ENCODE data around the gene GRK5. TPM values are rescaled to one million over a fixed set of nuclear protein-coding genes. Genes with fewer than 3 reads are reported as not detected.
A peak's percentile ranks its signal among the peaks of the same experiment; 100 is the strongest.

The GRK5 gene
- total and polyA plus RNA-seq, 9 of the 15 experiments (the other 6 are each of a cell fraction or from before 2014, with no cell fraction given) = 0.46 to 0.83 (median 0.67) TPM; not detected in 2

- 27% methylated on average over 2 of the region's 2 CpGs for WGBS (ENCODE audit: insufficient coverage, low coverage, missing lambda C conversion rate)
- H3K9ac ChIP-seq (ENCODE audit: insufficient read depth in 1 of 2, low read depth in 2 of 2, low read length in 2 of 2) = no peak overlapping the region
- no peak overlapping the region for H3K4me3 ChIP-seq
- ATAC-seq (no peak), FAIRE-seq (no peak), DNase-seq (ENCODE audit: extremely low read depth in 1 of 4, low spot score in 3 of 4) (peak; percentile 30 to 61 (median 51))
- BruUV-seq (replicated peaks) = no TSS peak
- peaks cover 1% of the 10 kb centered on the region; the same call in 1 of the 2 replicates for H3K9me3 ChIP-seq (replicated peaks; ENCODE audit: control insufficient read depth, insufficient read depth, low read depth, low read length)
- no peaks in the 10 kb centered on the region for H3K79me2 ChIP-seq (ENCODE audit: control insufficient read depth, insufficient read depth, low read length)
- H4K20me1 ChIP-seq (replicated peaks; ENCODE audit: control insufficient read depth, insufficient read depth, low read length) = no peaks in the 10 kb centered on the region
- no peaks in the 10 kb centered on the region for H3K4me1 ChIP-seq (replicated peaks in 1 of 2; ENCODE audit: control insufficient read depth in 2 of 2, insufficient read depth in 2 of 2, low read length in 2 of 2)
- no peak overlapping the region for H3K4me2 ChIP-seq (ENCODE audit: insufficient read depth, low read length)
- no peak overlapping the region for H3K27ac ChIP-seq (ENCODE audit: extremely low read depth, low read depth, low read length)
- no peak overlapping the region for H2AFZ ChIP-seq (ENCODE audit: low read depth, low read length)
- H3K36me3 ChIP-seq (ENCODE audit: control insufficient read depth, insufficient read depth, low read length) = no peaks in the 10 kb centered on the region
- ChIA-PET POLR2A (interaction anchor here (0.5 kb wide), 1 partner anchor 75 kb away, joined by 3 read pairs; no protein-coding TSS in a partner anchor), CTCF (ENCODE audit: low intra/inter-chr PET ratio) (no interaction called here)
- no peaks in the 10 kb centered on the region for H3K27me3 ChIP-seq (ENCODE audit: control insufficient read depth in 2 of 2, insufficient read depth in 2 of 2, low read length in 2 of 2)
- H3K9me1 ChIP-seq (ENCODE audit: control insufficient read depth, insufficient read depth, low read length) = no peaks in the 10 kb centered on the region
- in situ Hi-C loops (cut with MboI) = no loop called here
- intact Hi-C loops (cut with micrococcal nuclease) = no loop called here
- TF ChIP-seq CUX1 (CRISPR knock-in tag; IDR thresholded peaks at IDR 0.05) (no peak), CBX5 (IDR thresholded peaks at IDR 0.05; ENCODE audit: borderline replicate concordance, low read depth) (peak; percentile 90), ZNF764 (CRISPR knock-in tag; IDR thresholded peaks at IDR 0.05; ENCODE audit: low read depth) (peak; percentile 99), RAD21 (CRISPR knock-in tag; conservative IDR thresholded peaks at IDR 0.05 in 1 of 2, IDR thresholded peaks at IDR 0.05 in 1 of 2) (peak in 1 of 2 experiments; percentile 44; a peak in 2 of 4 replicates), CBX3 (IDR thresholded peaks at IDR 0.05; ENCODE audit: borderline replicate concordance in 1 of 2, low read length in 2 of 2) (peak in 1 of 2 experiments; percentile 97; a peak in 2 of 3 replicates), TRIM28 (IDR thresholded peaks at IDR 0.05) (peak; percentile 86), GTF3C2 (IDR thresholded peaks at IDR 0.05; ENCODE audit: borderline replicate concordance, extremely low read depth, insufficient read length) (peak; percentile 47), TRIM24 (IDR thresholded peaks at IDR 0.05) (0 out of 4 replicates have a peak, but pooled peaks of 1 of the 2 experiments have one; percentile 14), ZNF280A (IDR thresholded peaks at IDR 0.05; ENCODE audit: low read depth, partially characterized antibody) (peak; percentile 45)
Observed at GRCh38 chr10:119355930-119356329, 148.6 kb downstream of the GRK5 start.

Data from K562 (cell line).